K562 (cell line): ENCODE results near the gene AGRN. TPM values are rescaled to one million over a fixed set of nuclear protein-coding genes. Genes with fewer than 3 reads are reported as not detected.

Source experiments
- CBFA2T2 ChIP-seq: fragments of 450-650 bp; conservative IDR thresholded peaks from 2 replicates; pipeline ENCODE4 v1.6.1; 2017; ENCODE audit warnings: mild to moderate bottlenecking
- CEBPG ChIP-seq, 3 experiments: fragments of 200-800 bp in 1 of 3; sonication (Bioruptor generic) in 1 of 3; sonication (generic) in 1 of 3; formaldehyde crosslinking in 1 of 3; IDR thresholded peaks in 2 of 3; conservative IDR thresholded peaks in 1 of 3; 2 replicates each; pipeline versions ENCODE4 v1.6.1 to v1.8.0; 2016 to 2022; ENCODE audit warnings: missing compliant biosample characterization in 2 of 3, missing genetic modification characterization in 2 of 3, mild to moderate bottlenecking in 1 of 3, missing genetic modification reagents in 1 of 3
- E2F6 ChIP-seq, 2 experiments: IDR thresholded peaks; 2 replicates each; pipeline ENCODE4 v1.6.1; 2011; ENCODE audit warnings: borderline replicate concordance in 1 of 2, control low read depth in 1 of 2, low read depth in 1 of 2, low read length in 1 of 2, mild to moderate bottlenecking in 1 of 2, mixed read lengths in 1 of 2, moderate library complexity in 1 of 2; ENCODE audit not compliant: insufficient read depth in 1 of 2, insufficient read length in 1 of 2, poor library complexity in 1 of 2, severe bottlenecking in 1 of 2; ENCODE audit errors: extremely low read depth in 1 of 2
- ETS1 ChIP-seq: conservative IDR thresholded peaks from 2 replicates; pipeline ENCODE4 v1.6.1; 2011; ENCODE audit warnings: low read depth, mild to moderate bottlenecking, low read length; ENCODE audit not compliant: control insufficient read depth
- FOXA1 ChIP-seq: fragments of 450-650 bp; IDR thresholded peaks from 2 replicates; pipeline ENCODE4 v1.6.1; 2016; ENCODE audit warnings: mild to moderate bottlenecking, borderline replicate concordance
- HEY1 ChIP-seq: fragments of 250-450 bp; sonication (Bioruptor Pico); IDR thresholded peaks from 2 replicates; pipeline ENCODE4 v1.5.0; 2020; ENCODE audit warnings: mild to moderate bottlenecking, moderate library complexity, borderline replicate concordance
- NFATC3 ChIP-seq: fragments of 450-650 bp; IDR thresholded peaks from 2 replicates; pipeline ENCODE4 v1.6.1; 2017; ENCODE audit warnings: mild to moderate bottlenecking
- NFE2L1 ChIP-seq: fragments of 450-650 bp; IDR thresholded peaks from 2 replicates; pipeline ENCODE4 v1.6.1; 2016; ENCODE audit warnings: missing genetic modification characterization, low read depth, mild to moderate bottlenecking, missing compliant biosample characterization, moderate library complexity, borderline replicate concordance
- SMARCE1 ChIP-seq: fragments of 450-650 bp; IDR thresholded peaks from 2 replicates; pipeline ENCODE4 v1.7.1; 2016; ENCODE audit warnings: mild to moderate bottlenecking
- SOX6 ChIP-seq: fragments of 450-650 bp; IDR thresholded peaks from 2 replicates; pipeline ENCODE4 v1.6.1; 2014; ENCODE audit warnings: mild to moderate bottlenecking
- STAT6 ChIP-seq: sonication (generic); formaldehyde crosslinking; IDR thresholded peaks from 2 replicates; pipeline ENCODE4 v1.8.1; 2023; ENCODE audit warnings: mild to moderate bottlenecking, missing genetic modification reagents
- THRB ChIP-seq: fragments of 450-650 bp; formaldehyde crosslinking; conservative IDR thresholded peaks from 2 replicates; pipeline ENCODE4 v1.4.0; 2022; ENCODE audit warnings: mild to moderate bottlenecking, missing genetic modification characterization
- ZC3H4 ChIP-seq: sonication (generic); formaldehyde crosslinking; IDR thresholded peaks from 2 replicates; pipeline ENCODE4 v1.9.0; 2021; ENCODE audit warnings: missing genetic modification reagents, borderline replicate concordance
- ZNF140 ChIP-seq: fragments of 250-450 bp; sonication (Bioruptor Pico); IDR thresholded peaks from 2 replicates; pipeline ENCODE4 v1.8.0; 2021; ENCODE audit warnings: moderate library complexity, mild to moderate bottlenecking, inconsistent platforms
- ZNF217 ChIP-seq: sonication (generic); formaldehyde crosslinking; IDR thresholded peaks from 2 replicates; pipeline ENCODE4 v1.8.0; 2022; ENCODE audit warnings: mild to moderate bottlenecking, missing genetic modification reagents
- ZNF23 ChIP-seq: fragments of 250-450 bp; sonication (Bioruptor Pico); IDR thresholded peaks from 2 replicates; pipeline ENCODE4 v1.4.0; 2020; ENCODE audit warnings: mild to moderate bottlenecking
- ZNF277 ChIP-seq: fragments of 250-450 bp; sonication (Bioruptor Pico); IDR thresholded peaks from 2 replicates; pipeline ENCODE4 v1.8.0; 2022; ENCODE audit warnings: inconsistent platforms, mild to moderate bottlenecking, moderate library complexity, borderline replicate concordance
- ZNF76 ChIP-seq: fragments of 250-450 bp; sonication (Bioruptor Pico); IDR thresholded peaks from 2 replicates; pipeline ENCODE4 v1.4.0; 2020; ENCODE audit warnings: mild to moderate bottlenecking, moderate library complexity, borderline replicate concordance
- polyA plus RNA-seq, 8 experiments: library from polyadenylated mRNA; depleted of rRNA in 4 of 8; stranded (reverse) in 5 of 8; unstranded in 3 of 8; fragments of >200 nt; fragmentation: Nextera tagmentation in 2 of 8; fragmentation: Illumina TruSeq in 1 of 8; extraction: Ambion mirVana in 2 of 8; extraction: Trizol in 1 of 8; gene quantifications; 2 replicates each; pipeline versions ENCODE4 v1.2.1 to v1.2.3, GENCODE V29; 2011 to 2014; ENCODE audit warnings: inconsistent platforms in 1 of 8, missing spikeins in 1 of 8
- total RNA-seq, 7 experiments: library from RNA; depleted of rRNA in 6 of 7; stranded (reverse); fragments of >200 nt in 6 of 7; fragmentation: Illumina TruSeq in 2 of 7; extraction: Trizol in 2 of 7; gene quantifications; 2 replicates each; pipeline versions ENCODE4 v1.2.1 to v1.2.3, GENCODE V29; 2011 to 2021; ENCODE audit warnings: low replicate concordance in 1 of 7

Gene AGRN
- total and polyA plus RNA-seq, 9 of the 15 experiments (the other 6 are each of a cell fraction or from before 2014, with no cell fraction given): 0.04 to 111 (median 18.1) TPM

- TF ChIP-seq ZNF277 (CRISPR knock-in tag): no peak
- peak; percentile 63; the same call in 1 of the 2 replicates for TF ChIP-seq SOX6
- TF ChIP-seq NFE2L1 (tag): no peak
- TF ChIP-seq FOXA1: no peak
- TF ChIP-seq ZNF140 (CRISPR knock-in tag): no peak
- no peak for TF ChIP-seq ZNF76 (CRISPR knock-in tag)
- no peak for TF ChIP-seq HEY1 (CRISPR knock-in tag)
- no peak for TF ChIP-seq NFATC3
- no peak for TF ChIP-seq ZNF217 (CRISPR knock-in tag)
- TF ChIP-seq STAT6 (CRISPR knock-in tag): no peak
- no peak for TF ChIP-seq ZC3H4 (CRISPR knock-in tag)
- TF ChIP-seq E2F6 (IDR thresholded peaks at IDR 0.05; ENCODE audit: borderline replicate concordance in 1 of 2, extremely low read depth in 1 of 2, insufficient read depth in 1 of 2, insufficient read length in 1 of 2, low read depth in 1 of 2, low read length in 1 of 2, poor library complexity in 1 of 2, severe bottlenecking in 1 of 2): peak in 1 of 2 experiments; percentile 31
- no peak for TF ChIP-seq CBFA2T2
- no peak for TF ChIP-seq THRB (CRISPR knock-in tag)
- peak; percentile 67; the same call in 1 of the 2 replicates for TF ChIP-seq CEBPG (CRISPR knock-in tag; IDR thresholded peaks at IDR 0.05)
- 0 out of 4 replicates have a peak, but pooled peaks of 1 of the 2 experiments have one; percentile 5 for TF ChIP-seq CEBPG (tag; conservative IDR thresholded peaks at IDR 0.05 in 1 of 2, IDR thresholded peaks at IDR 0.05 in 1 of 2)
- TF ChIP-seq ETS1: no peak
- no peak for TF ChIP-seq SMARCE1
- no peak for TF ChIP-seq ZNF23 (CRISPR knock-in tag)
Observed at GRCh38 chr1:1058088-1058905, 38.4 kb downstream of the AGRN start (continued).
